NCI-H1105 (cell line): ENCODE data around the gene PFKL.
"Not testable (repeated sequence)": the region's sequence is repeated elsewhere in the genome, so short reads cannot be mapped to it uniquely, and the experiment has no call there.

Experiments
- DNase-seq: peaks from one replicate; lab custom pipeline; 2025; lab: John Stamatoyannopoulos, UW

Gene PFKL

DNA sequence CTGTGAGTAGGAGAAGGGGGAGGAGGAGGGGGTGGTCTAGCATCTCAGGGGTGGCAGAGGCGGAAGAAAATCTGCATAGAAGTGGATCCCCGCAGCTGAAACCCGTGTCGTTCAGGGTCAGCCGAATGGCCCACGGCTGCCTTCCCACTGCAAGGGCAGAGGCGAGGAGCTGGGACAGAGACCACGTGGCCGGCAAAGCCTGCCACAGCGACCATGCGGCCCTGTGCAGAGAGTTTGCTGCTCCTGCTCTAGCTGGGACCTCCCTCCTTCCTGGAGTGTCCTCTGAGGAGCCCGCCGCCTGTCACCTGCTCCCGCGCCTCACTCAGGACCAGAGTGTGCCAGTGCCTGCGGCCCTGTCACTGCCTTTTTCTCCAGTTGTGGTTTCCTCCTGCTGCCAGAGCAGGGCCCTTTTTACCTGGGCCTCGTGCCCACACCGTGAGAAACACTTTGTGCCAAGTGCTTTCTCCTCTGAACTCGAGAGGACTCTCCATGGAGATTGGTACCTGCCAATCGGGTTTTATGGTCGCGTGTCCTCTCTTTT lies 48.1 kb downstream of the PFKL start:
- peak; percentile 78 for DNase-seq

DNA sequence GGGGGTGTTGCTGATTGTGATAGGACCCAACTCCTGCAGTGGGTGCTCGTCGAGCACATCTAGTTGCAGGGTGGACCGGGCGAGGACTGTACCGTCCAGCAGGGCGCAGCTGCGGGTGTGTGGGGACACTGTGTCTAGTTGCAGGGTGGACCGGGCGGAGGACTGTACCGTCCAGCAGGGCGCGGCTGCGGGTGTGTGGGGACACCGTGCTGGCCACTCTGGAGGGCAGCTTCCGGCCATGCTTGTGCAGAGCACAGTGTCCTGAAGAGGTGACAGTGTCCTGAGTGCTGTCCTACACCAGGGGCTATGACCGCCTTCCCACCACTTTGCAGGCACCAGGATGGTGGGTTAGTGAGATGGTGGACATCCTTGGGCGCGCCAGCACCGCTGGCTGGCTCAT lies 49.0 kb downstream of the PFKL start:
- no peak for DNase-seq

DNA sequence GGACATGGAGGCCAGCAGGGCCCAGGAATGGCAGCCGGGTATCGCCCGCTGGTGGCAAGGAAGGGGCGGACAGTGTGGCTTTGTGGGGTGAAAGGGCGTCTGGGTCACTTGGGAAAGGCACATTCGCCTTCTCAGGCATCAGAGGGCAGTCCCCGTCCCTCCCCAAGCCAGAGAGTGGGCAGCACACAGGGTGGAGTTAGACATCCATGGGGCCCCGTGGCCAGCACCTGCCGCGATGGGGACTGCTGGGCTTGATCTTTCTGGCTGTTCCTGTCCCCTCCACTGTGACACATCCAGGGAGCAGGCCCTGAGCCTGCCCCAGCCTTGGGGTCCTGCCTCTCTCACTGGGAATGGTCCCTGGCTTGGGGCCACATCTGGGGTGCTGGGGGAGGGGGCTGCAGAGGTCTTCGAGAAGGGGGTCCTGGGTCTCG lies 49.6 kb downstream of the PFKL start:
- no peak for DNase-seq

DNA sequence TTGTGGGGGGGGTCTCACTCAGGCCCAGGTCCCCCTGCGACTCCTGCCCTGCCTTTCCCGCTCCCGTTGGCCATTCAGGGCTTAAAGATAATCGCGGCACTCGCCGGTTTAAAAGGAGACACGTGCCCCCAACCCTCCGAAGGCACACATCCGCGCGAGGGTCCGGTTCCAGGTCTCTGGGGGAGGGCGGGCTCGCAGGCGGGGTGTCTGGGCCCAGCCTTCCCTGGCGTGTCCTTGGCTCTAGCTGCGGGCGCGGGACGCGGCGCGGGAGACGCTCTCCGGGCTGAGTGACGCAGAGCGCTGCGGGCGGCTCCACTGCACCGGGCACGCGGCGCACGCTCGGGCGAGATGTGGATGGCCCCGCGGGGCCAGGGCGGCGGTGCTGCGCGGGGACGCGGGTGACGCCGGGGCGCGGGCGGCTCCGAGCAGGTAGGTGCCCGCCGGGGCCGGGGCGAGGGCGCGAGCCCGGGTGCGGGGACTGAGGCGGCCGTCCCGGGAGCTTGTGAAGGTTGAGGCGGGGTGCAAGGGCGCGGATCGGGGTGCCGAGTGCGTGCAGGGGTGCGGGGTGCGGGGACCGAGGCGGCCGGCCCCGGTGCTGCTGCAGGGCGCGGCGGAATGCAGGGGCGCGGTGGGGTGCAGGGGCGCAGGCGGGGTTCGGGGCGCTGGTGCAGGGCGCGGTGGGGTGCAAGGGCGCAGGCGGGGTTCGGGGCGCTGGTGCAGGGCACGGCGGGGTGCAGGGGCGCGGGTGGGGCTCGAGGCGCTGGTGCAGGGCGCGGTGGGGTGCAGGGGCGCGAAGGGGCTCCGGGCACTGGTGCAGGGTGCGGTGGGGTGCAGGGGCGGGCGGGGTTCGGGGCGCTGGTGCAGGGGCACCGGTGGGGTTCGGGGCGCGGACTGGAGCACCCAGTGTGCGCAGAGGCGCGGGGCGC lies 50.3 kb downstream of the PFKL start:
- no peak for DNase-seq

DNA sequence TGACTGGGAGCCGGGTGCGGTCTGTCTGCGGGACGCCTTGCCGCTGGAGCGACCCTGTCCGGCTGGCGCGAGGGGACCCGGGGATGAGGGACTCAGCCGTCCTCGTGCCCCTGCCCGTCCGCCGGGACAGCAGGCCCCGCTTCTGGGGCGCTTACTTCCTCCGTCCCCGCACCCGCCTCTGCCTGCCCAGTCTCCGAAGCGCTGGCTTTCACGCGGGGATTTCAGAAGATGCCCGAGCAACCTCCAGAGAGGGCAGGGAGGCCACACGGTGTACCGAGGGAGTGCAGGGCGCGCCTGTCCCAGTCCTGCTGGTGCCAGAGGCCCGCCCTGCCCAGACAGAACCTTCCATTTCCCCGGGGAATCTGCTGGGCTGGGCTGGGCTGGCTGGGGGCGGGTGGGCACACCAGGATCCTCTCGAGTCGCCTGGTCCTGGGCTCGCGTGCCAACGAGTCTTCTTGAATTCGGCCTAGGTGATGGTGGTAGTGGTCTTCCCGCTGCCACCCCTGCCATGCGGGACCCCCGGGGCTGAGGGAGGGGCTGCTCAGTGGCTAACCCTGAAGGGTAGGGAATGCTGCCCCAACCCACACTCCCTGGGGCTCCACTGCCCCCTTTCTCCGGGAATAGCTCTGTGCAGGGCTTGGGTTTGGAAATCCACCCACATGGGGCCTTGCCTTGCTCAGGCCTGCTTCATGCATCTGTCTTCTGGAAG lies 51.1 kb downstream of the PFKL start:
- DNase-seq = no peak

DNA sequence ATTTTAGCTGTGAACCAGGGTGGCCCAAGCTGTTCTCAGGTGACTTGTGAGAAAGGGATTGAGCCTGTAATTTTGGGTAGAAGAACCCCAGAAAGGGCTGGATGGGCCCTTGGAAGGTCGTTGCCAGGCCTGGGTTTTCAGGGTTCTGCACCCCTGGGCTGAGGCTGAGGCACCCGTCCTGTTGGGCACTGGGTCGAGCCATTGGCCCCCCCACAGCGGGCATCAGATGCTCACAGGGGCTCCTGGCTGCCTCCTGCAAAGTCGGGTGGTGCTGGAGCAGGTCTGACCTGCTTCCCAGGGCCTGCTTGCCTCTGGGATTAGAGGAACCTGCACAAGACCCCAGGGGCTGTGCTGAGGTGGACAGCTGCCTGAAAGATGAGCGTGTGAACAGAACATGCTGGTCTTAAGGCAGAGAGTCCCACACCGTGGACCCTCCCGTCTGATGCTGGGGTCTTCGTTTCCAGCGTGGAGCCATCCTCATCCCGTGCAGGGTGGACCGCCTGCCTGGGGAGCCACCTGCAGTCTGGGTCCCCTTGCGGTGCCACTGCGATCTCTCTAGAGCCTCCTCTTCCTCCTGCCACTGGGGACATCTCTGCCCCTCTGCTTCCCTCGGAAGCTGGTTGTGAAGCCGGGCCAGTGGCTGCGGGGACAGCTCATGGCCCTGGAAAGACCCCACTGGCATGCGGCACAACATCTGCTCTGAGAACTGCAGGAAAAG lies 51.8 kb downstream of the PFKL start:
- no peak for DNase-seq

DNA sequence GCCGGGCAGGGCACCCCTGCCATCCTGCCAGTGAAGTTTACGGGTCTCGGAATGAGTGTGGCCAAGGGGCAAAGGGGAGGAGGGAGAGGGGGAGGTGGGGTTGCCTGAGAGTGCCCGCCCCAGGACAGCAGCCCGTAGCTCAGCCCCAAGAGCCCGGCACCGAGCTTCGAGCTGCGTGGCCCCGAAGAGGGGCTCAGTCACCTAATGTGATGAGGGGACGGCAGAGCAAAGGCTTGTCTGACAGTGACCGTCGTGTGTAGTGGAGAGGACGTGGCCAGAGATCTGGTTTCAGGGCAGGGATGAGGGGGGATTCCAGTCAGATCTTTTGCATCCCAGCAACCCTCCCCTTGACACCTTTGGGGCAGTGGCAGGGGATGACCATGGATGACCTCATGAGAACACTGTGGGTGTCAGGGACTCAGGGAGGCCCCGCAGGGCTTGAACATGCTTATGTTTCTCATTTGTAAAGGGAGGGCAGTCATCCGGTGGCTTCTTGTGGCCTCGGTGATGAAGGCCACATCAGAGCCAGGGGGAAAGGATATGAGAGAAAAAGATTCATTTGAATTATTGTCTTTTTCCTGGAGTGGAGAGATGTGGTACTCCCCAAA lies 52.5 kb downstream of the PFKL start:
- DNase-seq = no peak

DNA sequence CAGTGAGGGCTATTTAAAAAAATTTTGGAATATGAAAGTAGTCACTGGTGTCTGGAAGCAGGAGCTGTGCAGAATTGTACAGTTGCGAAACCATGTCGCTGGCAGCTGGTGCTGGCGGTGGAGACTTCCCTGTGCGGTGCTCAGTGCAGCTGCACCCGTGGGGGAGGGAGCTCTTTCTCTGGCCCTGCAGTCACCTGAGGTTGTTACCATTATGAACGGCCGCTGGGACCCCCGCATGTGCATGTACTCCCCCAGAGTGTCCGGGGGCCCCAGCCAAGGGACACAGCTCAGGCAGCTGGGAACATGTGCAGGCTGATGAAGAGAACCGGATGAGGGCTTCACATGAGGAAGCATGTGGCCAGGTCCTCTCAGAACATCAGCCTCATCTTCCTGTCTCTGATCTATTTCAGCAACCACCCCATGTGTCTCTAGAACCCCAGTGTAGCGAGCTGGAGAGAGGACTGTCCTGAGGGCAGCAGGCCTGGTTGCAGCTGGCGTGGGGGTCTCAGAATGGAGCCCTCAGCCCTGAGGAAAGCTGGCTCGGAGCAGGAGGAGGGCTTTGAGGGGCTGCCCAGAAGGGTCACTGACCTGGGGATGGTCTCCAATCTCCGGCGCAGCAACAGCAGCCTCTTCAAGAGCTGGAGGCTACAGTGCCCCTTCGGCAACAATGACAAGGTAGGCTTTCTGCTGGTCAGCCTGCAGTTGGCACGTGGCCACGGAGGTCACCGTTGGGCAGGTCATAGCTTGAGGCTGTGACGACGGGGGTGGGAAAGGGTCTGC lies 53.5 kb downstream of the PFKL start, which contains the start of gene TRPM2:
TSS of gene TRPM2 (plus strand) at position 431 of the 780 bp plus-strand sequence. CDS start at position 511, 80 bp downstream.
- no peak for DNase-seq

DNA sequence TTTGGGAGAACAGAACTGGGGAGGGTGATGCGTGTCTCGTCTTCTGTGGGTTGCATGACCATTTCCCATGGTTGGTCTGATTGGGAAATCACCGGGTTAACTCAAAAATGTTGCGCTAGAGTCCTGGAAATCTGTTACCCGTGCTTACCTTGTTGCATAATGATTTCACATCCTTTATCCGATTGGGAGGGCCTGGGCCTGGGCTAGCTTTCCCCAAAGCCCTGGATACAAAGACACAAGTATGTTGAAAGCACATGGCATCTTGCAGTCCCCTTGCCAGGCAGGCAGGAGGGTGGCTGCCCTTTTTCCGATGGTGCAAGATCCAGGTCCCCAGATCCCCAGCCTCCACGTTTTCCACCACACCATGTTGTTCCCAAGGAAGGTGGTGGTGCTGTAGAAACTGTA lies 54.1 kb downstream of the PFKL start:
- DNase-seq = no peak

DNA sequence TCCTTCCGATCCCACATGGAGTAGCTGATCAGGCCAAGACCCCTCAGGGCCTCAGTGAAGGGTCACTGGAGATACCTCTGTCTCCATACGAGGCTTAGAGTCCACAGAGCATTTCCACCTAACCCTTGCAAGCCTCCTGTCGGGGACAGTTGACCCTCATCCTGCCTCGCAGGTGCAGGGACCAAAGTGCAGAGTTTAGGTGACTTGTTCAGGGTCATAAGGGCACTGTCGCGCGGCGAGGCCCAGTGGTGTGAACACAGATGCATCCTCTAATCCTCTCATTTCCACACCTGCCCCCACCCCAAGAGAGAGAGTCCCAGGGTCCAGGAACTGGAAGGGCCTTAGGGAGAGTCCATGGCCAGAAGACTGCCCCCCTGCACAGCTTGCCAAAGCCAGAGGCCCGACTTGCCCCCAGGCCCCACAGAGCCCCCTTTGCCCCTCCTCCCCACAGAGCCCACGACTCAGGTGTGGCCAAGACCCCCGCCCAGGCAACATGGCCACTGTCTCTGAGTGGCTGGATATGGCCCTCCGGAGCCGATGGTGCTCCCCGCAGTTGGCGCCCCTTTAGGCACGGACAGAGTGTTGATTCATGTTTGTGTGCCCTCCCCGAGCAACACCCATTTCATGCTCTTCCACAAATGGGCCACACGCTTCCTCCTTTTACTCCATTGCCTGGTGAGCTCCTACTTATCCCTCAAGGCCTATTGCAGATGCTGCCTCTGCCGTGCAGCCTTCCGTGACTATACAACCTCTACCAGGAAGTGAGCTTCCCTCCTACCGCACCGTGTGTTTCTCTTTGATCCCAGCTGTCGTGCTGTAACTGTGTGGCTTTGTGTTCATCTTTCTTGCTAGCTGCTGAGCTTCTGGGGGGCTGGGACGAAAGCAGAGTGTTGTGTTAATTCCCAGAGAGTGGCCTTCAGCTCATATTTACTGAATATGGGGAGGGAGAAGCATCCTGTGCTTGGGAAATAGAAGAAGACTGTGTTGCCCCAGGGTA lies 55.2 kb downstream of the PFKL start:
- no peak for DNase-seq

DNA sequence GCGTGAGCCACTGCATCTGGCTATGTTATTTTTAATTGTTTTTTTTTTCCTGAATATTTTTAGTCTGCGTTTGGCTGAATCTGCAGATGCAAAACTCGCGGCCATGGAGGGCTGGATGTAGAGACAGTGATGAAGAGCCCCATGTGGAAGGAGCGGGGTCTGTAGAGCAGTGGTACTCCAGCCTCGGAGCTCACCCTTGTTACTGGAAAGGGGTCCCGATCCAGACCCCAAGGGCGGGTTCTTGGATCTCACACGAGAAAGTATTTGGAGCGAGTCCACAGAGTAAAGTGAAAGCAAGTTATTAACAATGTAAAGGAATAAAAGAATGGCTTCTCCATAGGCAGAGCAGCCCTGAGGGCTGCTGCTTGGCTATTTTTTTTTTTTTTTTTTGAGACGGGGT lies 56.3 kb downstream of the PFKL start:
- DNase-seq = no peak

DNA sequence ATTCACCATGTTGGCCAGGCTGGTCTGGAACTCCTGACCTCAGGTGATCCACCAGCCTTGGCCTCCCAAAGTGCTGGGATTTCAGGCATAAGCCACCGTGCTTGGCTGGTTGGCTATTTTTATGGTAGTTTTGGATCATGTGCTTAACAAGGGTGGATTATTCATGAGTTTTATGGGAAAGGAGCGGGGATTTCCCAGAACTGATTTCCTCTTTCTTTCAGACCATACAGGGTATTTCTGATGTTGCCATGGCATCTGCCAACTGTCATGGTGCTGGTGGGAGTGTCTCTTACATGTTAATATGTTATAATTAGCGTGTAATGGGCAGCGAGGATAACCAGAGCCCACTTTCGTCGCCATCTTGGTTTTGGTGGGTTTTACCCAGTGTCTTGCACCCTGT lies 56.8 kb downstream of the PFKL start:
- DNase-seq = no peak

DNA sequence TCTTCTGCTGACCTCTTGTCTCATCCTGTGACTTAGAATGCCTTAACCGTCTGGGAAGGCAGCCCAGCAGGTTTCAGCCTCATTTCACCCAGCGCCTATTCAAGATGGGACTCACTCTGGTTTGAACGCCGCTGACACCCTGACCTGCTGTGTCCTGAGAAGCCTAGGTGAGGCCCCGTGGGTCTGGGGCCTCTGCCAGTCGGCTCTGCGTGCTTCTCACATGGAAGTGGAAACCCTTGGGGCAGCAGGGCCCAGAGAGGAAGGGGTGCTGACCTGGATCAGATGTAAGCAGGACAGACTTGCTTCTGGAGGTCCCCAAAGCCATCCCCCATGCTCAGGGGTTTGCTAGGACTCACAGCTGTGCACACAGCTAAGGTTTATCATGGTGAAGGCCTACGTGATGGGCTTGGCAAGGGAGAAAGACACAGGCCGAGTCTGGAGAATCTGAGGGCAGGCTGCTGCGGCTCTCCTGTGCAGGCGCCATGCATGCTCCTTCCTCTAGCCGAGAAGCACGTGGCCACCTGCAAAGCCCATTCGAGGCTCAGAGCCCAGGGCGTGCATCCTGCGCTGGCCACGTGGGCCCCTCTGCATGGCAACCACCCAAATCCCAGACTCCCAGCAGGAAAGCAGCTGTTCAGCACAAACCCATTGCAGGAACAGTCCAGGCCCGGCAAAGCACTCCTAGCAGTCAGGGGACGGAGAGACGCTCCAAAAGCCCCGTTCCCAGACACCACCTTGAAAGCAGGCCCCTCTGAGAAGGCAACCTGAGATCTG lies 57.4 kb downstream of the PFKL start:
- DNase-seq = no peak

DNA sequence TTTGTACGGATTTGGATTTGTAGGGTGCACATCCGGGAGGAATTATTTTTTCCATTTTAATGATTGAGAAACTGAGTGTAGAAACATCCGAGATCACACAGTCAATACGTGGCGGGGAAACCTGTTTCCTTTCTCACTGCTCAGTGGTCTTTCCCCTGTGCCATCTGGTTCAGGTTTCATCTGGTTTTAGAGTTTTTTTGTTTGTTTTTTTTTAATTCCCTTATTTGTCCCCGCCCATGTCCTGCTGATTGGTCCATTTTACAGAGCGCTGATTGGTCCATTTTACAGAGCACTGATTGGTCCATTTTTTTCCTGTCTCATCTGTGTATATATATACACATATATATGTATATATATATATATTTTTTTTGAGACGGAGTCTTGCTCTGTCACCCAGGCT lies 59.5 kb downstream of the PFKL start:
- no peak for DNase-seq

DNA sequence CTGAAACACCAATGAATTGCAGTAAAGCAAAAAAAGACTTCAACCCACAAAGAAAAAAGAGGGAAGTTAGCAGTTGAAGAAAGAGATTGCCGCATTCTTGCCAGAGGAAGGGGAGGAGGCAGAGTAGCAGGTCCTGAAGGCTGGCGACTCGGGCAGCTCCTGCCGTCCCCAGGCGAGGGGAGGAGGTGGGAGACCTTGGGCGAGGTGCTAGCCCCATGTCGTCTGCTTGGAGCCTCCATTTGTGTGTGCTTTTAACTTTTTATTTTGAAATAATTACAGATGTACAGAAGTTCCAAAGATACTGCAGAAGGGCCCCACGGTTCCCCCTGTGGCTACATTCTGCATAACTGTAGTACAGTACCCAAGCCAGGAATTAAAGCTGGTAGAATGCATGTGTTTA lies 60.3 kb downstream of the PFKL start:
- no peak for DNase-seq

DNA sequence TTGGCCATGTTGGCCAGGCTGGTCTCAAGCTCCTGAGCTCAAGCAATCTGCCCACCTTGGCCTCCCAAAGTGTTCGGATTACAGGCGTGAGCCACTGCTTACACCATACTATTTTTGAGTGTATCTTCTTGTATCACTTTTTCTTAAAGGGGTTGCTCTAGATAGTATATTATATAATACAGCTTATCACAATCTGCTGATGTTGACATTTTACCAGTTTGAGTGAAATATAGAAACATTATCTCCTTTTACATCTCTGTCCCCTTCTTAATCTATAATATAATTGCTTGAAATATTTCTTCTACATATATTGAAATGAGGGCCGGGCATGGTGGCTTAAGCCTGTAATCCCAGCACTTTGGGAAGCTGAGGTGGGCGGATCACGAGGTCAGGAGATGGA lies 62.0 kb downstream of the PFKL start:
- DNase-seq = not testable (repeated sequence)

DNA sequence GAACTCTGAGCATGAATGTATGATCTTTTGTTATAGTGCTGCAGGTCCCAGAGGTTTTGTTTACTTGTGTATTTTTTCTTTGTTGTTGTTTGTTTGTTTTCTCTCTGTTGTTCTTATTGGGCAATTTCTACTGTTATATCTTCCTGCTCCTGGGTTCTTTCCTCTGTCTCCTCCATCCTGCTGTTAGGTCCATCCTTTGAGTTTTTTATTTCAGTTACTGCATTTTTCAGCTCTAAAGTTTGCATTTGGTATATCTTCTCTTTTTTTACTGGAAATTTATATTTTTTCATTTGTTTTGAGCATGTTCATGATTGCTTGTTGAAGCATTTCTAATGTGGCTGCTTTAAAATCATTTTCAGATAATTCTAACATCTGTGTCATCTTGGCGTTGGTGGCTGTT lies 63.4 kb downstream of the PFKL start:
- no peak for DNase-seq

DNA sequence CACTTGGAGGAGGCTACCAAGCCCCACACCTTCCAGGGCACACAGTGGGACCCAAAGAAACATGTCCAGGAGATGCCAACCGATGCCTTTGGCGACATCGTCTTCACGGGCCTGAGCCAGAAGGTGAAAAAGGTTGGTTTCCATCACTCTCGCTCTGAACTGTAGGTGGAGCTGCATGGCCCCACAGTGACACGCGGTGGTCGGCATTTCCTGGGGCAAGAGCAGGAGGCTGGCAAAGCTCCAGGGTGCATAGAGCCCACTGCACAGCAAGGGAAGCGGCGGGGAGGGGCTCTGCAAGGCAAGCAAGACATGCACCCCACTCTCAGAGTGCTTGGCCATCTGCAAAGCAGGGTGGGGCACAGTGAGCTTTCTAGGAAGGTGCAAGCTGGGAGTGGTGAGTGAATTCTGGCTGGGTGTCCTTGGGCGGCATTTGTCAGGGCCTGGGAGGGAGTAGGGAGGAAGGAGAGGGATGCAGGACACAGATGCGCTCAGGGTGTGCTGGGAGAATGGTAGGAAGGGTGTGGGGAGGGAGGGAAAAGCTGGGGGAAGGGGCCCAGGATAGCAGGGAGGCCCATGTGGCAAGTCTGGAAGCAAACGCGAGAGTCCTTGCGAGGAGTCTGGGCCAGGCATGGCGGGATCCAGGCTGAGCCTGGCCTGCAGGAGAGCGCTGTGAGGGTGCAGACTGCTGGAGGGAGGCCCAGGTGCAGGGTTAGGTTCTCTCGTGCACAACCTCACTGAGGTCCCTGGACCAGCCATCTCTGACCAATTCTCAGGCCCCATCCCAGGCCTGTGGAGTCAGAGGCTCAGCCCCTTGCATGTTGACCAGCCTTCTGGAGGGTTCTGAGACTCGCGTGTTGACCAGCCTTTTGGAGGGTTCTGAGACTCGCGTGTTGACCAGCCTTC lies 64.5 kb downstream of the PFKL start:
- no peak for DNase-seq
